ENCODE results near the gene PRM2. TPM values are rescaled to one million over a fixed set of nuclear protein-coding genes. Genes with fewer than 3 reads are reported as not detected.

Gene PRM2
- total RNA-seq, 2 experiments from 2014 or later = not detected

- Mint-ChIP-seq H3K27me3 (ENCODE audit: low read depth) (no peaks in the 10 kb centered on the region), H3K4me1 (ENCODE audit: low read depth) (peaks cover 58% of the 10 kb centered on the region), H3K4me3 (peak overlapping the region; percentile 29), H3K36me3 (ENCODE audit: low read depth) (peaks cover 89% of the 10 kb centered on the region), H3K27ac (peak overlapping the region; percentile 64), H3K9me3 (ENCODE audit: insufficient read depth) (no peaks in the 10 kb centered on the region)
- CTCF ChIA-PET = no interaction called here
- DNase-seq = peak; percentile 50
- POLR2A ChIA-PET = interaction anchor here (3.6 to 4.2 kb wide), 2 partner anchors 10 to 17 kb away, joined by 15 to 20 read pairs; no protein-coding TSS in a partner anchor
- no peak for ATAC-seq
Measured at GRCh38 chr16:11250091-11250785, 26.0 kb downstream of the PRM2 start.

GRCh38 chr16:11249233-11250061 is 26.8 kb downstream of the PRM2 start:
- ChIA-PET CTCF (no interaction called here), POLR2A (interaction anchor here (2.2 to 4.2 kb wide), 3 partner anchors 9 to 25 kb away, joined by 9 to 20 read pairs (median 15); no protein-coding TSS in a partner anchor)
- peaks cover 65% of the 10 kb centered on the region for H3K4me1 Mint-ChIP-seq (ENCODE audit: low read depth)
- H3K36me3 Mint-ChIP-seq (ENCODE audit: low read depth) = peaks cover 86% of the 10 kb centered on the region
- DNase-seq (peak; percentile 35), ATAC-seq (no peak)
- no peaks in the 10 kb centered on the region for H3K9me3 Mint-ChIP-seq (ENCODE audit: insufficient read depth)
- peak overlapping the region; percentile 73 for H3K27ac Mint-ChIP-seq
- H3K27me3 Mint-ChIP-seq (ENCODE audit: low read depth) = no peaks in the 10 kb centered on the region
- H3K4me3 Mint-ChIP-seq = peak overlapping the region; percentile 28

- no peak overlapping the region for H3K4me3 Mint-ChIP-seq
- POLR2A ChIA-PET = interaction anchor here (0.9 to 4.2 kb wide), 6 partner anchors 15 to 297 kb away, joined by 3 to 20 read pairs (median 6); no protein-coding TSS in a partner anchor
- CTCF ChIA-PET = interaction anchor here (1.1 to 3.0 kb wide), 6 partner anchors 8 to 280 kb away, joined by 3 to 9 read pairs (median 4); partner anchors contain the start of gene SOCS1
- H3K9me3 Mint-ChIP-seq (ENCODE audit: insufficient read depth) = no peaks in the 10 kb centered on the region
- H3K27ac Mint-ChIP-seq = peak overlapping the region; percentile 40
- DNase-seq (no peak), ATAC-seq (no peak)
- peaks cover 65% of the 10 kb centered on the region for H3K4me1 Mint-ChIP-seq (ENCODE audit: low read depth)
- peaks cover 74% of the 10 kb centered on the region for H3K36me3 Mint-ChIP-seq (ENCODE audit: low read depth)
- H3K27me3 Mint-ChIP-seq (ENCODE audit: low read depth) = no peaks in the 10 kb centered on the region
Measured at GRCh38 chr16:11248133-11248532, 28.1 kb downstream of the PRM2 start.

GRCh38 chr16:11245988-11246387 is 30.3 kb downstream of the PRM2 start:
- ATAC-seq (peak; percentile 41), DNase-seq (peak; percentile 62)
- ChIA-PET POLR2A (interaction anchor here (0.6 to 4.2 kb wide), 10 partner anchors 8 to 154 kb away, joined by 3 to 20 read pairs (median 4); partner anchors contain the start of gene SOCS1), CTCF (interaction anchor here (1.0 to 3.0 kb wide), 6 partner anchors 8 to 281 kb away, joined by 3 to 9 read pairs (median 5); partner anchors contain the start of gene SOCS1)
- Mint-ChIP-seq H3K36me3 (ENCODE audit: low read depth) (peaks cover 54% of the 10 kb centered on the region), H3K27ac (peak overlapping the region; percentile 58), H3K4me3 (no peak overlapping the region), H3K9me3 (ENCODE audit: insufficient read depth) (no peaks in the 10 kb centered on the region), H3K4me1 (ENCODE audit: low read depth) (peaks cover 51% of the 10 kb centered on the region), H3K27me3 (ENCODE audit: low read depth) (no peaks in the 10 kb centered on the region)

- H3K4me3 Mint-ChIP-seq = peak overlapping the region; percentile 6
- ATAC-seq (no peak), DNase-seq (no peak)
- H3K27ac Mint-ChIP-seq = peak overlapping the region; percentile 67
- no peaks in the 10 kb centered on the region for H3K27me3 Mint-ChIP-seq (ENCODE audit: low read depth)
- ChIA-PET POLR2A (interaction anchor here (0.7 to 2.1 kb wide), 6 partner anchors 9 to 142 kb away, joined by 3 to 7 read pairs (median 6); partner anchors contain the start of gene SOCS1), CTCF (interaction anchor here (2.3 to 3.0 kb wide), 3 partner anchors 11 to 280 kb away, joined by 6 to 9 read pairs (median 7); partner anchors contain the start of gene SOCS1)
- H3K4me1 Mint-ChIP-seq (ENCODE audit: low read depth) = peaks cover 45% of the 10 kb centered on the region
- no peaks in the 10 kb centered on the region for H3K9me3 Mint-ChIP-seq (ENCODE audit: insufficient read depth)
- H3K36me3 Mint-ChIP-seq (ENCODE audit: low read depth) = peaks cover 47% of the 10 kb centered on the region
Measured at GRCh38 chr16:11245222-11245737, 31.0 kb downstream of the PRM2 start.

- CTCF ChIA-PET = interaction anchor here (0.6 kb wide), 1 partner anchor 191 kb away, joined by 3 read pairs; no protein-coding TSS in a partner anchor
- Mint-ChIP-seq H3K27me3 (ENCODE audit: low read depth) (no peaks in the 10 kb centered on the region), H3K9me3 (ENCODE audit: insufficient read depth) (no peaks in the 10 kb centered on the region), H3K36me3 (ENCODE audit: low read depth) (peaks cover 24% of the 10 kb centered on the region), H3K27ac (no peak overlapping the region), H3K4me1 (ENCODE audit: low read depth) (peaks cover 29% of the 10 kb centered on the region), H3K4me3 (no peak overlapping the region)
- no peak for DNase-seq
- POLR2A ChIA-PET = interaction anchor here (1.0 to 3.8 kb wide), 3 partner anchors 9 to 18 kb away, joined by 3 to 15 read pairs (median 3); no protein-coding TSS in a partner anchor
- no peak for ATAC-seq
Measured at GRCh38 chr16:11242658-11243057, 33.6 kb downstream of the PRM2 start.

- Mint-ChIP-seq H3K27ac (no peak overlapping the region), H3K4me3 (no peak overlapping the region), H3K27me3 (ENCODE audit: low read depth) (no peaks in the 10 kb centered on the region), H3K36me3 (ENCODE audit: low read depth) (peaks cover 16% of the 10 kb centered on the region), H3K4me1 (ENCODE audit: low read depth) (peaks cover 27% of the 10 kb centered on the region), H3K9me3 (ENCODE audit: insufficient read depth) (no peaks in the 10 kb centered on the region)
- ChIA-PET CTCF (interaction anchor here (1.2 to 1.3 kb wide), 3 partner anchors 9 to 287 kb away, joined by 3 to 5 read pairs (median 4); no protein-coding TSS in a partner anchor), POLR2A (interaction anchor here (1.0 to 3.8 kb wide), 4 partner anchors 10 to 17 kb away, joined by 3 to 15 read pairs (median 10); no protein-coding TSS in a partner anchor)
- no peak for DNase-seq
- no peak for ATAC-seq
Measured at GRCh38 chr16:11241480-11242204, 34.6 kb downstream of the PRM2 start.

- Mint-ChIP-seq H3K27me3 (ENCODE audit: low read depth) (no peaks in the 10 kb centered on the region), H3K9me3 (ENCODE audit: insufficient read depth) (no peaks in the 10 kb centered on the region), H3K36me3 (ENCODE audit: low read depth) (peaks cover 11% of the 10 kb centered on the region), H3K27ac (no peak overlapping the region), H3K4me3 (peak overlapping the region; percentile 64), H3K4me1 (ENCODE audit: low read depth) (peaks cover 23% of the 10 kb centered on the region)
- peak; percentile 54 for DNase-seq
- peak; percentile 67 for ATAC-seq
- POLR2A ChIA-PET = interaction anchor here (1.2 to 3.8 kb wide), 5 partner anchors 10 to 147 kb away, joined by 5 to 15 read pairs (median 5); partner anchors contain the start of gene SOCS1
- CTCF ChIA-PET = interaction anchor here (0.9 to 1.3 kb wide), 6 partner anchors 8 to 287 kb away, joined by 3 to 5 read pairs (median 4); no protein-coding TSS in a partner anchor
Measured at GRCh38 chr16:11240636-11241473, 35.4 kb downstream of the PRM2 start.

GRCh38 chr16:11239644-11240632 is 36.3 kb downstream of the PRM2 start:
- POLR2A ChIA-PET = interaction anchor here (1.2 to 3.8 kb wide), 5 partner anchors 11 to 146 kb away, joined by 5 to 15 read pairs (median 5); partner anchors contain the start of gene SOCS1
- peaks cover 2% of the 10 kb centered on the region for H3K36me3 Mint-ChIP-seq (ENCODE audit: low read depth)
- H3K27me3 Mint-ChIP-seq (ENCODE audit: low read depth) = no peaks in the 10 kb centered on the region
- CTCF ChIA-PET = interaction anchor here (0.9 to 1.2 kb wide), 4 partner anchors 15 to 286 kb away, joined by 3 to 4 read pairs (median 3); no protein-coding TSS in a partner anchor
- H3K27ac Mint-ChIP-seq = no peak overlapping the region
- DNase-seq (no peak), ATAC-seq (no peak)
- H3K4me1 Mint-ChIP-seq (ENCODE audit: low read depth) = peaks cover 23% of the 10 kb centered on the region
- no peaks in the 10 kb centered on the region for H3K9me3 Mint-ChIP-seq (ENCODE audit: insufficient read depth)
- peak overlapping the region; percentile 64 for H3K4me3 Mint-ChIP-seq

Data from activated CD8-positive, alpha-beta T cell treated with anti-CD3 and anti-CD28 coated beads, Interleukin-2, amount 10 ng/mL, durations not matched to agents 7 days and 5 days (primary cell).